ENCODE data around the gene LIPT2.

- no peak for TF ChIP-seq CTCF (IDR thresholded peaks at IDR 0.05)
- no peak for TF ChIP-seq POLR2A (IDR thresholded peaks at IDR 0.05)
Measured at GRCh38 chr11:74473382-74474173, 19.9 kb downstream of the LIPT2 start.

All from lower leg skin (tissue), 3 donors.